Neural progenitor cell (in vitro differentiated cells): Measurements from ENCODE around the gene AK4. TPM values are rescaled to one million over a fixed set of nuclear protein-coding genes. Genes with fewer than 3 reads are reported as not detected.

Experiments used
- DNase-seq: peaks from one replicate; pipeline ENCODE4 v3.0.0-alpha.2; 2016; ENCODE audit warnings: low spot score
- H2AFZ ChIP-seq: fragments of 200-600 bp; sonication (generic); replicated peaks from 2 replicates; pipeline ENCODE4 v1.6.1; 2016; ENCODE audit warnings: antibody characterized with exemption
- H3F3A ChIP-seq: fragments of 200-600 bp; sonication (generic); 2 replicates; pipeline ENCODE4 v1.6.1; 2016; ENCODE audit warnings: antibody characterized with exemption, low read depth
- H3K27ac ChIP-seq: fragments of 200-600 bp; sonication (generic); 2 replicates; pipeline ENCODE4 v1.5.1; 2016; ENCODE audit warnings: mild to moderate bottlenecking
- H3K27me3 ChIP-seq: fragments of 200-600 bp; sonication (generic); 2 replicates; pipeline ENCODE4 v1.6.1; 2016; ENCODE audit warnings: mild to moderate bottlenecking, moderate library complexity
- H3K36me3 ChIP-seq: fragments of 200-600 bp; sonication (generic); 2 replicates; pipeline ENCODE4 v1.5.1; 2016
- H3K4me1 ChIP-seq: fragments of 200-600 bp; sonication (generic); 2 replicates; pipeline ENCODE4 v1.6.1; 2016; ENCODE audit warnings: mixed run types
- H3K4me2 ChIP-seq: fragments of 200-600 bp; sonication (generic); 2 replicates; pipeline ENCODE4 v1.6.1; 2016
- H3K4me3 ChIP-seq: fragments of 200-600 bp; sonication (generic); 2 replicates; pipeline ENCODE4 v1.5.1; 2016
- H3K79me2 ChIP-seq: fragments of 200-600 bp; sonication (generic); 2 replicates; pipeline ENCODE4 v1.6.1; 2016; ENCODE audit warnings: low read depth
- H3K9ac ChIP-seq: fragments of 200-600 bp; sonication (generic); 2 replicates; pipeline ENCODE4 v1.6.1; 2016
- H3K9me3 ChIP-seq: fragments of 200-600 bp; sonication (generic); 2 replicates; pipeline ENCODE4 v1.5.1; 2016; ENCODE audit warnings: low read depth
- H4K20me1 ChIP-seq: fragments of 200-600 bp; sonication (generic); 2 replicates; pipeline ENCODE4 v1.6.1; 2016; ENCODE audit warnings: low read depth
- H3K27ac Mint-ChIP-seq: 3 replicates; pipeline ENCODE4 v1.8.0; 2021; ENCODE audit warnings: mixed read lengths
- H3K27me3 Mint-ChIP-seq: 2 replicates; pipeline ENCODE4 v1.8.0; 2022; ENCODE audit warnings: low read depth, mild to moderate bottlenecking, inconsistent platforms, moderate library complexity, mixed read lengths; ENCODE audit not compliant: insufficient read depth
- H3K36me3 Mint-ChIP-seq: 3 replicates; pipeline ENCODE4 v1.8.0; 2021; ENCODE audit warnings: mixed read lengths
- H3K4me1 Mint-ChIP-seq: 3 replicates; pipeline ENCODE4 v1.8.0; 2021; ENCODE audit warnings: mixed read lengths
- H3K4me3 Mint-ChIP-seq: 3 replicates; pipeline ENCODE4 v1.8.0; 2021; ENCODE audit warnings: mild to moderate bottlenecking, moderate library complexity, mixed read lengths
- H3K9me3 Mint-ChIP-seq: 3 replicates; pipeline ENCODE4 v1.8.0; 2020; ENCODE audit warnings: mixed read lengths
- CTCF ChIP-seq: fragments of 200-600 bp; sonication (generic); IDR thresholded peaks from 2 replicates; pipeline ENCODE4 v1.5.1; 2017; ENCODE audit warnings: antibody characterized with exemption, mild to moderate bottlenecking
- EZH2 ChIP-seq: fragments of 200-600 bp; sonication (generic); IDR thresholded peaks from 2 replicates; pipeline ENCODE4 v1.6.1; 2017; ENCODE audit warnings: antibody characterized with exemption, mild to moderate bottlenecking, moderate library complexity
- EZH2phosphoT487 ChIP-seq: fragments of 200-600 bp; sonication (generic); IDR thresholded peaks from 2 replicates; pipeline ENCODE4 v1.6.1; 2017; ENCODE audit warnings: antibody characterized with exemption
- total RNA-seq: library from RNA; depleted of rRNA; stranded (reverse); fragments of >200 nt; gene quantifications from 2 replicates; pipeline ENCODE4 v1.2.3, GENCODE V29; 2015; ENCODE audit warnings: low replicate concordance

Gene AK4
- total RNA-seq, 1 donor from 2014 or later = 31.5 TPM

DNA sequence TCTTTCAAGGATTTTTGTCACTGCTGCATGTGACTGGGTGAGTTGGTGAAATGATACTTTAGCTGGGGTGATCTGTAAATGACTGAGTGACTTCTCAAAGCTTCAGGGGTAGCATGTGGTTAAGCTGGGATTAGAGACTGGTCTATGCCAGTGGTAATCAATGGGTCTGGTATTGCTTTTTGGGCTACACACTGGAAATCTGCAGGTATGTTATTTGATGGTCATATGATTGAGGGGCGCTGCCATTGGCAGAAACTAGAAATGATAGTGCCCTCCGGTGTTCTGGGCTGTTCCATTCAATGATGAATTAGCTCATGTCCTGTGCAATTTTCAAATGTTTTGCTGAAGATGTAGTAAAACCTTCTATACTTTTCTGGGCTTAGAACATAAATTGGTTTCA, 121.6 kb downstream of the AK4 start:
- H3K9me3 Mint-ChIP-seq = no peaks in the 10 kb centered on the region
- Histone ChIP-seq H3K4me2 (no peak overlapping the region), H3K9ac (no peak overlapping the region), H3K4me1 (peaks cover 15% of the 10 kb centered on the region), H3K36me3 (no peaks in the 10 kb centered on the region), H3K27me3 (peaks cover 10% of the 10 kb centered on the region), H2AFZ (no peak overlapping the region), H3F3A (peaks cover 8% of the 10 kb centered on the region), H3K9me3 (no peaks in the 10 kb centered on the region), H3K79me2 (no peaks in the 10 kb centered on the region), H3K27ac (no peak overlapping the region), H4K20me1 (no peaks in the 10 kb centered on the region), H3K4me3 (no peak overlapping the region)
- H3K27me3 Mint-ChIP-seq = peaks cover 4% of the 10 kb centered on the region
- no peak overlapping the region for H3K27ac Mint-ChIP-seq
- H3K36me3 Mint-ChIP-seq = no peaks in the 10 kb centered on the region
- no peak for DNase-seq
- H3K4me3 Mint-ChIP-seq = no peak overlapping the region
- peaks cover 15% of the 10 kb centered on the region for H3K4me1 Mint-ChIP-seq
- TF ChIP-seq EZH2 = no peak
- TF ChIP-seq EZH2phosphoT487 = no peak
- no peak for TF ChIP-seq CTCF

GRCh38 chr1:65276197-65276939, 128.4 kb downstream of the AK4 start:
- no peak for TF ChIP-seq EZH2
- TF ChIP-seq EZH2phosphoT487 = no peak
- no peak for TF ChIP-seq CTCF
- Histone ChIP-seq H3K9me3 (no peaks in the 10 kb centered on the region), H4K20me1 (peaks cover 6% of the 10 kb centered on the region), H2AFZ (no peak overlapping the region), H3K79me2 (peaks cover 13% of the 10 kb centered on the region), H3K4me1 (peaks cover 56% of the 10 kb centered on the region), H3K9ac (no peak overlapping the region), H3K36me3 (no peaks in the 10 kb centered on the region), H3K4me3 (no peak overlapping the region), H3K4me2 (peak overlapping the region; percentile 80), H3F3A (peaks cover 45% of the 10 kb centered on the region), H3K27ac (peak overlapping the region; percentile 60), H3K27me3 (no peaks in the 10 kb centered on the region)
- no peak overlapping the region for H3K27ac Mint-ChIP-seq
- no peak for DNase-seq
- peaks cover 2% of the 10 kb centered on the region for H3K27me3 Mint-ChIP-seq
- peaks cover 21% of the 10 kb centered on the region for H3K4me1 Mint-ChIP-seq
- no peaks in the 10 kb centered on the region for H3K36me3 Mint-ChIP-seq
- H3K9me3 Mint-ChIP-seq = no peaks in the 10 kb centered on the region
- no peak overlapping the region for H3K4me3 Mint-ChIP-seq

DNA sequence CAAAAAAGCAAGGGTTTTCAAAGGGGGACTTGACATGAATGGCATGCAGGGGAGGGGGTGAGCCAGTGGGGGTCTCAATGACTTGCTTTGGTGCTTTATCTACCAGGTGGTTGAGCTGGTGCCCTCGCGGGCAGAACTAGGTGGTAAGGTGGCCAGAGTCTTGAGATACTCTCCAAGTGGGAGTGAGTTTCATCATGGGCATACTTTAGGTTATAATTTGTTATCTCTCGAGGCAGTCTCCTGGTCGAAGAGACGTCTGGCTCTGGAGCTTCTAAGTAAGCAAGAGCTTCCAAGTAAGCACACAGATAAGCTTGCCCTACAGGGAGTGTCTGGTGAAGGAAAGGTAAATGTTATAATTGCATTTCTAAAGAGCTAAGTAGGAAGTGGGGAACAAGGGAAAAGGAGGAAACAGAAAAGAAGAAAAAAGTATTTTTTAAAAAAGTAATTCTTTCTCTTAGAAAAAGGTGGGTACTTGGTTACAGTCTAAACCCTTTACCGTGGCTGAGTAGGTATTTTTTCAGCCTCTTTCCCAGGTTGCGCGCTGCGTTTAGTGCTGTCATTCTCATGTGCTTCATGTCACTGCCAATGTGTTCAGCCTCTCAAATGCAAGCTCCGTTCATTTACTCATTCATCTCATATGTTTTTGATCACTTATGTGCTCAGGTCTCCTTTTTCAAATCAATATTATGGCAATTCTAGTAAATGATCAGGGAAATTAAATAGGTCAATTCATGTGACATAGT, 129.8 kb downstream of the AK4 start:
- H3K27ac Mint-ChIP-seq = no peak overlapping the region
- Histone ChIP-seq H3K36me3 (no peaks in the 10 kb centered on the region), H2AFZ (no peak overlapping the region), H3K4me3 (no peak overlapping the region), H3K9me3 (no peaks in the 10 kb centered on the region), H3K4me1 (peaks cover 67% of the 10 kb centered on the region), H3F3A (peaks cover 49% of the 10 kb centered on the region), H3K4me2 (peak overlapping the region; percentile 80), H3K27me3 (no peaks in the 10 kb centered on the region), H3K9ac (no peak overlapping the region), H3K79me2 (peaks cover 13% of the 10 kb centered on the region), H3K27ac (no peak overlapping the region), H4K20me1 (peaks cover 9% of the 10 kb centered on the region)
- H3K36me3 Mint-ChIP-seq = no peaks in the 10 kb centered on the region
- H3K4me1 Mint-ChIP-seq = peaks cover 28% of the 10 kb centered on the region
- no peak for DNase-seq
- H3K4me3 Mint-ChIP-seq = no peak overlapping the region
- H3K27me3 Mint-ChIP-seq = peaks cover 2% of the 10 kb centered on the region
- TF ChIP-seq EZH2 (no peak), CTCF (no peak), EZH2phosphoT487 (no peak)
- H3K9me3 Mint-ChIP-seq = no peaks in the 10 kb centered on the region
